GM18511 (cell line): ENCODE results near the gene LIPC.

ENCODE experiments used
- ATAC-seq: cut with Tn5 transposase; IDR thresholded peaks from one replicate; pipeline ENCODE4 v1.9.1; 2021; ENCODE audit warnings: mild to moderate bottlenecking, moderate library complexity; ENCODE audit not compliant: unreplicated experiment

The LIPC gene

GRCh38 chr15:58433597-58434333, 2.0 kb downstream of the LIPC start:
- ATAC-seq, result no peak

GRCh38 chr15:58434334-58434875, 2.6 kb downstream of the LIPC start:
- no peak for ATAC-seq

- ATAC-seq, result no peak
Measured at GRCh38 chr15:58436552-58436951, 4.8 kb downstream of the LIPC start.

GRCh38 chr15:58437531-58438105, 5.8 kb downstream of the LIPC start:
- no peak for ATAC-seq

- ATAC-seq, result no peak
Measured at GRCh38 chr15:58438111-58438510, 6.3 kb downstream of the LIPC start.

GRCh38 chr15:58438956-58439355, 7.2 kb downstream of the LIPC start:
- ATAC-seq, result no peak

GRCh38 chr15:58440158-58440910, 8.5 kb downstream of the LIPC start:
- ATAC-seq, result no peak

- no peak for ATAC-seq
Measured at GRCh38 chr15:58440922-58441321, 9.1 kb downstream of the LIPC start.

- no peak for ATAC-seq
Measured at GRCh38 chr15:58441376-58442070, 9.7 kb downstream of the LIPC start.

- ATAC-seq, result no peak
Measured at GRCh38 chr15:58442122-58442521, 10.3 kb downstream of the LIPC start.

- no peak for ATAC-seq
Measured at GRCh38 chr15:58443308-58443707, 11.5 kb downstream of the LIPC start.

- ATAC-seq, result no peak
Measured at GRCh38 chr15:58444056-58444455, 12.3 kb downstream of the LIPC start.

- ATAC-seq, result no peak
Measured at GRCh38 chr15:58444658-58445332, 13.0 kb downstream of the LIPC start.

- no peak for ATAC-seq
Measured at GRCh38 chr15:58445865-58446264, 14.1 kb downstream of the LIPC start.

GRCh38 chr15:58446521-58446920, 14.7 kb downstream of the LIPC start:
- no peak for ATAC-seq

- ATAC-seq, result no peak
Measured at GRCh38 chr15:58447271-58448010, 15.7 kb downstream of the LIPC start.

- ATAC-seq, result no peak
Measured at GRCh38 chr15:58448331-58448730, 16.5 kb downstream of the LIPC start.

- no peak for ATAC-seq
Measured at GRCh38 chr15:58448906-58449305, 17.1 kb downstream of the LIPC start.

GRCh38 chr15:58451826-58452225, 20.0 kb downstream of the LIPC start:
- no peak for ATAC-seq

- no peak for ATAC-seq
Measured at GRCh38 chr15:58452775-58453174, 21.0 kb downstream of the LIPC start.
